CD14-positive monocyte (primary cell): ENCODE measurements around the gene LRRN4. TPM values are rescaled to one million over a fixed set of nuclear protein-coding genes. Genes with fewer than 3 reads are reported as not detected.
A peak's percentile ranks its signal among the peaks of the same experiment; 100 is the strongest.
"Not testable (repeated sequence)": the region's sequence is repeated elsewhere in the genome, so short reads cannot be mapped to it uniquely, and the experiment has no call there.

Experiments used
- DNase-seq, 3 donors: peaks; one replicate each; pipeline ENCODE4 v3.0.0-alpha.2; 2011 to 2022
- H2AFZ ChIP-seq: 2 replicates; pipeline ENCODE4 v1.6.0; 2012; ENCODE audit warnings: mild to moderate bottlenecking, low read depth, low read length, inconsistent platforms; ENCODE audit not compliant: insufficient read depth, poor library complexity, severe bottlenecking
- H3K27ac ChIP-seq, 2 donors: 1 replicate in 1 of 2; 2 replicates in 1 of 2; pipeline ENCODE4 v1.5.1; 2012 to 2013; ENCODE audit warnings: low read length in 2 of 2, control low read depth in 1 of 2, inconsistent platforms in 1 of 2, low read depth in 1 of 2, mild to moderate bottlenecking in 1 of 2
- H3K27me3 ChIP-seq, 2 donors: one replicate each; pipeline versions ENCODE4 v1.6.0 to v1.6.1; 2011 to 2013; ENCODE audit warnings: low read length in 2 of 2; ENCODE audit not compliant: control insufficient read depth in 2 of 2, insufficient read depth in 2 of 2
- H3K36me3 ChIP-seq, 2 donors: replicated peaks in 1 of 2; 1 replicate in 1 of 2; 2 replicates in 1 of 2; pipeline versions ENCODE4 v1.5.1 to v1.6.1; 2012 to 2013; ENCODE audit warnings: low read length in 2 of 2, control low read depth in 1 of 2, inconsistent platforms in 1 of 2, mild to moderate bottlenecking in 1 of 2; ENCODE audit not compliant: insufficient read depth in 2 of 2, control insufficient read depth in 1 of 2
- H3K4me1 ChIP-seq, 2 donors: 1 replicate in 1 of 2; 2 replicates in 1 of 2; pipeline versions ENCODE4 v1.5.1 to v1.6.1; 2012 to 2013; ENCODE audit warnings: low read length in 2 of 2, control low read depth in 1 of 2, inconsistent platforms in 1 of 2, mild to moderate bottlenecking in 1 of 2, moderate library complexity in 1 of 2; ENCODE audit not compliant: insufficient read depth in 2 of 2, control insufficient read depth in 1 of 2
- H3K4me2 ChIP-seq: replicated peaks from 2 replicates; pipeline ENCODE3; 2012; ENCODE audit warnings: low read length, moderate library complexity, mild to moderate bottlenecking; ENCODE audit not compliant: poor library complexity, severe bottlenecking; ENCODE audit errors: extremely low read depth
- H3K4me3 ChIP-seq, 3 experiments: fragments of 200-600 bp in 1 of 3; sonication (generic) in 1 of 3; replicated peaks in 1 of 3; 1 replicate in 2 of 3; 2 replicates in 1 of 3; pipeline ENCODE4 v1.5.1; 2011 to 2013; ENCODE audit warnings: low read length in 3 of 3, mild to moderate bottlenecking in 3 of 3, control low read depth in 2 of 3, low read depth in 2 of 3, inconsistent platforms in 1 of 3, moderate library complexity in 1 of 3
- H3K79me2 ChIP-seq: 2 replicates; pipeline ENCODE4 v1.6.0; 2012; ENCODE audit warnings: mild to moderate bottlenecking, control low read depth, inconsistent platforms, low read length, moderate library complexity; ENCODE audit not compliant: insufficient read depth
- H3K9ac ChIP-seq: 2 replicates; pipeline ENCODE4 v1.6.0; 2017; ENCODE audit warnings: low read length, mild to moderate bottlenecking; ENCODE audit not compliant: insufficient read depth, poor library complexity, severe bottlenecking
- H3K9me3 ChIP-seq, 2 donors: replicated peaks in 1 of 2; 1 replicate in 1 of 2; 2 replicates in 1 of 2; pipeline versions ENCODE4 v1.5.1 to v1.6.1; 2012 to 2013; ENCODE audit warnings: low read length in 2 of 2, control low read depth in 1 of 2; ENCODE audit not compliant: control insufficient read depth in 1 of 2, insufficient read depth in 1 of 2
- H4K20me1 ChIP-seq: 2 replicates; pipeline ENCODE4 v1.6.0; 2012; ENCODE audit warnings: mild to moderate bottlenecking, low read length, control low read depth, moderate library complexity; ENCODE audit not compliant: insufficient read depth
- H3K27ac Mint-ChIP-seq, 7 donors: one replicate each; pipeline ENCODE4 v1.8.0; 2020; ENCODE audit warnings: mild to moderate bottlenecking in 7 of 7, mixed read lengths in 7 of 7, moderate library complexity in 6 of 7, inconsistent platforms in 2 of 7
- H3K27me3 Mint-ChIP-seq, 3 donors: one replicate each; pipeline ENCODE4 v1.8.0; 2021 to 2022; ENCODE audit warnings: low read depth in 3 of 3, mild to moderate bottlenecking in 3 of 3, mixed read lengths in 3 of 3, moderate library complexity in 3 of 3, inconsistent platforms in 1 of 3
- H3K36me3 Mint-ChIP-seq, 2 donors: one replicate each; pipeline ENCODE4 v1.8.0; 2020; ENCODE audit warnings: mixed read lengths in 2 of 2, inconsistent platforms in 1 of 2, mild to moderate bottlenecking in 1 of 2
- H3K4me1 Mint-ChIP-seq: one replicate; pipeline ENCODE4 v1.8.0; 2020; ENCODE audit warnings: mild to moderate bottlenecking, mixed read lengths
- H3K4me3 Mint-ChIP-seq, 2 donors: one replicate each; pipeline ENCODE4 v1.8.0; 2020; ENCODE audit warnings: mild to moderate bottlenecking in 2 of 2, mixed read lengths in 2 of 2, moderate library complexity in 1 of 2
- H3K9me3 Mint-ChIP-seq, 7 donors: one replicate each; pipeline ENCODE4 v1.8.0; 2020 to 2022; ENCODE audit warnings: mixed read lengths in 7 of 7, mild to moderate bottlenecking in 6 of 7, moderate library complexity in 6 of 7, inconsistent platforms in 2 of 7
- WGBS: methylation state at CpG from one replicate; pipeline ENCODE4 v1.1.5; 2013; ENCODE audit warnings: missing lambda C conversion rate; ENCODE audit not compliant: insufficient coverage; 5-methylcytosine and 5-hydroxymethylcytosine counted together
- intact Hi-C, 2 donors: fragments of 100-400 bp; cut with micrococcal nuclease; formaldehyde crosslinking; loops; one replicate each; pipeline versions ENCODE4 v1.15.0 to v1.15.1; 2023
- polyA plus RNA-seq, 3 donors: library from polyadenylated mRNA; depleted of rRNA in 1 of 3; unstranded in 2 of 3; stranded (reverse) in 1 of 3; fragments of 300-500 nt in 2 of 3; fragments of >200 nt in 1 of 3; fragmentation: Illumina TruSeq in 2 of 3; gene quantifications; 1 replicate in 2 of 3; 2 replicates in 1 of 3; pipeline ENCODE4 v1.2.3, GENCODE V29; 2012 to 2021
- TF ChIP-seq, protein P1 (sequence below): fragments of 200-600 bp; IDR thresholded peaks from one replicate; pipeline ENCODE4 v1.8.0; 2022; ENCODE audit warnings: antibody characterized with exemption, mild to moderate bottlenecking

LRRN4 gene
- polyA plus RNA-seq, 3 donors, result not detected

- Histone ChIP-seq H3K27me3 (no peaks in the 10 kb centered on the region), H4K20me1 (peaks cover 20% of the 10 kb centered on the region), H3K79me2 (no peaks in the 10 kb centered on the region), H3K4me3 (no peak overlapping the region), H3K4me2 (no peak overlapping the region), H3K9me3 (no peaks in the 10 kb centered on the region), H3K4me1 (no peaks in the 10 kb centered on the region), H3K9ac (no peak overlapping the region), H3K27ac (no peak overlapping the region), H2AFZ (no peak overlapping the region), H3K36me3 (peaks cover 79 to 93% of the 10 kb centered on the region in 2 donors)
- no peaks in the 10 kb centered on the region for H3K27me3 Mint-ChIP-seq
- no peak for DNase-seq
- H3K36me3 Mint-ChIP-seq, result peaks cover 77 to 91% of the 10 kb centered on the region in 2 donors
- H3K4me1 Mint-ChIP-seq, result peaks cover 14% of the 10 kb centered on the region
- peak overlapping the region in 1 of 7 donors; percentile 36 for H3K27ac Mint-ChIP-seq
- intact Hi-C loops, result no loop called here
- 100% methylated on average over 3 of the region's 4 CpGs for WGBS
- no peak overlapping the region for H3K4me3 Mint-ChIP-seq
- H3K9me3 Mint-ChIP-seq, result peaks cover 0 to 7% (median 0%) of the 10 kb centered on the region in 7 donors
- TF ChIP-seq, protein P1, sequence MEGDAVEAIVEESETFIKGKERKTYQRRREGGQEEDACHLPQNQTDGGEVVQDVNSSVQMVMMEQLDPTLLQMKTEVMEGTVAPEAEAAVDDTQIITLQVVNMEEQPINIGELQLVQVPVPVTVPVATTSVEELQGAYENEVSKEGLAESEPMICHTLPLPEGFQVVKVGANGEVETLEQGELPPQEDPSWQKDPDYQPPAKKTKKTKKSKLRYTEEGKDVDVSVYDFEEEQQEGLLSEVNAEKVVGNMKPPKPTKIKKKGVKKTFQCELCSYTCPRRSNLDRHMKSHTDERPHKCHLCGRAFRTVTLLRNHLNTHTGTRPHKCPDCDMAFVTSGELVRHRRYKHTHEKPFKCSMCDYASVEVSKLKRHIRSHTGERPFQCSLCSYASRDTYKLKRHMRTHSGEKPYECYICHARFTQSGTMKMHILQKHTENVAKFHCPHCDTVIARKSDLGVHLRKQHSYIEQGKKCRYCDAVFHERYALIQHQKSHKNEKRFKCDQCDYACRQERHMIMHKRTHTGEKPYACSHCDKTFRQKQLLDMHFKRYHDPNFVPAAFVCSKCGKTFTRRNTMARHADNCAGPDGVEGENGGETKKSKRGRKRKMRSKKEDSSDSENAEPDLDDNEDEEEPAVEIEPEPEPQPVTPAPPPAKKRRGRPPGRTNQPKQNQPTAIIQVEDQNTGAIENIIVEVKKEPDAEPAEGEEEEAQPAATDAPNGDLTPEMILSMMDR, result no peak
Measured at GRCh38 chr20:6036213-6036612, 17.6 kb downstream of the LRRN4 start.

DNA sequence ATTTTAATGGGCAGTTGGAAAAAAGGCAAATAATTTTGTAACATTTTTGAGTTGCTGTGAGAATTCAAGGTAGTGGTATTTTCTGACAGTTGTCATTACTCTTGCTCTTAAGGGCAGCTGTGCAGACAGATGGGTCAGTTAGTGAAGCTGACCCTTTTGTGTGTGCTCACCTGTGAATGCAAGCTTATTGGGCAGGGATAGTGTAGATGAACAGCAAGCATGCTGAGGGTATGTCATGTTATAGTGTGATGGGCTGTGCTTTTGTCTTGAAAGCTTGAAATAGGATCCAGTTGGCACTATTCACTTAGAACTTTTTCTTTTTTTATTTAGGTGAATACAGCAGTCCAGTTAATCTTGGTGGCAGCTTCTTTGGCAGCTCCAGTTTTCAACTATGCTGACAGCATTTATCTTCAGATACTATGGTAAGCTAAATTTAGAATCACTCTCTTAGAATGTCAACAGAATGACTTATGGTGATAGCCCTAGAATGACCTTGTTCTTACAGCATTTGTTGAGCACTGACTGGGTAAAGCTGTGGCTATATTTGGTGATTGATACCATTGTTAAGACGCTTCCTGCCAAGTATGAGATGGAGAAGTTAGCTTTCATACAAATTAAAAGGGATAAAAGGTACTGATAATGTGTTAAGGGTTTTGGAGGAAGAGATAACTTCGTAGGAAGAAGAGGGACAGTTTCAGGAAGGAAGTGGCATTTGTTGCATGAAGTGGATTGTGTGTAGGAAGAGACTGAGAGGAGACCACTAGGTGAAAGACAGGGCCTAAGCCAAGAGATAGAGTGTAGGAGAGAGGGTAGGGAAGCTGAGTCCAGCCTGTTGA lies 19.5 kb downstream of the LRRN4 start:
- Histone ChIP-seq H2AFZ (no peak overlapping the region), H3K36me3 (peaks cover 70 to 90% of the 10 kb centered on the region in 2 donors), H3K27me3 (no peaks in the 10 kb centered on the region), H4K20me1 (peaks cover 31% of the 10 kb centered on the region), H3K79me2 (no peaks in the 10 kb centered on the region), H3K4me1 (no peaks in the 10 kb centered on the region), H3K9ac (no peak overlapping the region), H3K9me3 (no peaks in the 10 kb centered on the region), H3K4me3 (no peak overlapping the region), H3K27ac (peak overlapping the region in 1 of 2 donors; percentile 45), H3K4me2 (no peak overlapping the region)
- Mint-ChIP-seq H3K36me3 (peaks cover 66 to 87% of the 10 kb centered on the region in 2 donors), H3K9me3 (peaks cover 0 to 1% (median 0%) of the 10 kb centered on the region in 7 donors), H3K4me1 (peaks cover 14% of the 10 kb centered on the region), H3K27me3 (peaks cover 0 to 1% (median 0%) of the 10 kb centered on the region in 3 donors), H3K27ac (peak overlapping the region in 4 of 7 donors; percentile 8 to 54 (median 32)), H3K4me3 (no peak overlapping the region)
- TF ChIP-seq, protein P1, result no peak
- 25% methylated on average over 2 of the region's 2 CpGs for WGBS
- no peak for DNase-seq
- intact Hi-C loops, result no loop called here

- H3K79me2 ChIP-seq, H2AFZ ChIP-seq, H3K27ac ChIP-seq, H3K4me2 ChIP-seq, H3K9me3 Mint-ChIP-seq, intact Hi-C loops, DNase-seq, H3K4me1 ChIP-seq, H3K4me3 ChIP-seq, H3K4me3 Mint-ChIP-seq, H3K9me3 ChIP-seq, H3K27me3 Mint-ChIP-seq, H3K27me3 ChIP-seq, H3K9ac ChIP-seq: not testable (repeated sequence)
- Mint-ChIP-seq H3K4me1 (peaks cover 16% of the 10 kb centered on the region), H3K27ac (peak overlapping the region in 1 of 7 donors; percentile 54), H3K36me3 (peaks cover 55 to 83% of the 10 kb centered on the region in 2 donors)
- 100% methylated on average over 3 of the region's 8 CpGs for WGBS
- H4K20me1 ChIP-seq, result peaks cover 33% of the 10 kb centered on the region
- peaks cover 61 to 87% of the 10 kb centered on the region in 2 donors for H3K36me3 ChIP-seq
Measured at GRCh38 chr20:6032907-6033306, 21.0 kb downstream of the LRRN4 start.
